GM18511 (cell line): ENCODE measurements around the gene GALNT9.
"Not testable (repeated sequence)": the region's sequence is repeated elsewhere in the genome, so short reads cannot be mapped to it uniquely, and the experiment has no call there.

Experiments
- ATAC-seq: cut with Tn5 transposase; IDR thresholded peaks from one replicate; pipeline ENCODE4 v1.9.1; 2021; ENCODE audit warnings: mild to moderate bottlenecking, moderate library complexity; ENCODE audit not compliant: unreplicated experiment

The GALNT9 gene

DNA sequence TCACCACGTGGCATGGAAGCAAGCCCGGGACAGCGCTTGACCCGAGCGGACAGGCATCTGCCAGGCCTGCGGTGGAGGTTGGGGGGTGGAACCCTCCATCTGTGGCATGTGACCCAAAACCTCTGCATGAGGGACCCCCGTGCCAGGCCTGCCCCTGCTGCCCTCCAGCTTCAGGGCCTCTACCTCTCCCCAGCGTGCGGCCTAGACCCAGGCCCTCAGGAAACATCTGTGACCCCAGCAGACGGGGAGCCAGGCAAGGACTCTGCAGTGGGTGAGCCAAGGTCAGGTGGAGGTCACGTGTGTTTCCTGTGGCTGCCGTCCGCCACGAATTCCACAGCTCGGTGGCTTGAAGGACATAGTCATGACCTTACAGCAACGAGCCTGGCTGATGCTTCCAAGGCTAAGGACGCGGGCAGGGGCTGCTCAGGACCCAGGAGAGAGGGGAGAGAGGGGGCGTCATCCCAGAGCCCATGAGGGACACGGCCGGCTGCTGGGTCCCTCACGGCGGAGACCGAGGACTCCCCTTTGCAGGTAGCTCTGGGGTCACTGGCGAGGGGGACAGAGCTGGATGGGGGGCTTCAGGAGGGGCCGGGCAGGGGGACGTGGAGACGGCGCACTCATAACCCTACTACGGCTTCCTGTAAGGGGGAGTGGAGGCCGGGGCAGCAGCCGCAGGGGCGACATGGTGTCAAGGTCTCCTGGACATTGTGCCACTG is 91.5 kb downstream of the GALNT9 start:
- ATAC-seq: no peak

GRCh38 chr12:132236930-132237771 is 92.2 kb downstream of the GALNT9 start:
- ATAC-seq: no peak

GRCh38 chr12:132236129-132236929 is 93.1 kb downstream of the GALNT9 start:
- ATAC-seq: no peak

DNA sequence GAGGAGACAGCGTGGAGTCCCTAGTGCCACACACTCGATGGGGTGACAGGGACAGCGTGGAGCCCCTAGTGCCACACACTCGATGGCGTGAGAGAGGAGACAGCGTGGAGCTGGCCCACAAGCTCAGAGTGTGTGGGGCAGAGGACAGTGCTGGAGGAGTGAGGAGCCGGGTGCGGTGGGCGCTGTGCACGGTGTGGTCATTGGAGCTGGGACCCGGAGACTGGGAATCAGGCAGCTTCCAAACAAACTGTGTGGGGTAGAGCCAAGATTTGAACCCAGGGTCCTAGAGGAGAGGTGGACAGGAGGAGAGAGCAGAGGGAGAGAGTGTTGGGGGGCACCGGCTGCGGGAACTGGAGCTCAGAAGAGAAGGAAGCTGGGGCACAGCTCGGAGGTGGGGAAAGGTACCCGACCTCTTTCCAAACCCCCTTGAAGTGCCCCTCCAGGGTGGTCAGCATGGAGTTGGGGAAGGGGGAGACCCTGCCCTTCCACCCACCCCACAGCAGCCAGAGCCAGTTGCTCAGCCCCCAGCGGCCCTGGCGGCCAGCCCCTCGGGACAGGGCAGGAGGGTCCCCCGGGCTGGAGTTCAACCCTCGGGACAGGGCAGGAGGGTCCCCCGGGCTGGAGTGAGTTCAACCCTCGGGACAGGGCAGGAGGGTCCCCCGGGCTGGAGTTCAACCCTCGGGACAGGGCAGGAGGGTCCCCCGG is 94.1 kb downstream of the GALNT9 start:
- ATAC-seq: no peak

- ATAC-seq: no peak
Observed at GRCh38 chr12:132230381-132230780, 99.0 kb downstream of the GALNT9 start.

DNA sequence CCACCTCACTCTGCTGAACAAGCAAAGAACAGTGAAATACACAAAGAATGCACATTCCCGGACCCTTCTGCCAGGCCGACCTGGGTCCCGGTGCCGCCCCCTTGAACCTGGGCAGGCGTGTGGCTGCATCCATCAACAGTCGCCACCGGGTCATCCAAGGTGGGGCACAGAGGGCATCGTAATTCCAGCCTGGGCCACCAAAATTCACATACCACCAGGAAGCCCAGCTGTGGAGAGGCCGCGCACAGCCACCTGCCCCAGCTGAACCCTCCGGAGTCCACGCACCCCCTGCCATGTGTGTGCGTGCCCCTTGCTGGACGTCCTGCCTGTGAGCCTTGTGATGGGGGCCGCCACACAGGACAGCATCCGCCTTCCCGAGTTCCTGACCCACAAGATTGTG is 99.5 kb downstream of the GALNT9 start:
- no peak for ATAC-seq

- no peak for ATAC-seq
Observed at GRCh38 chr12:132229193-132229760, 100.1 kb downstream of the GALNT9 start.

DNA sequence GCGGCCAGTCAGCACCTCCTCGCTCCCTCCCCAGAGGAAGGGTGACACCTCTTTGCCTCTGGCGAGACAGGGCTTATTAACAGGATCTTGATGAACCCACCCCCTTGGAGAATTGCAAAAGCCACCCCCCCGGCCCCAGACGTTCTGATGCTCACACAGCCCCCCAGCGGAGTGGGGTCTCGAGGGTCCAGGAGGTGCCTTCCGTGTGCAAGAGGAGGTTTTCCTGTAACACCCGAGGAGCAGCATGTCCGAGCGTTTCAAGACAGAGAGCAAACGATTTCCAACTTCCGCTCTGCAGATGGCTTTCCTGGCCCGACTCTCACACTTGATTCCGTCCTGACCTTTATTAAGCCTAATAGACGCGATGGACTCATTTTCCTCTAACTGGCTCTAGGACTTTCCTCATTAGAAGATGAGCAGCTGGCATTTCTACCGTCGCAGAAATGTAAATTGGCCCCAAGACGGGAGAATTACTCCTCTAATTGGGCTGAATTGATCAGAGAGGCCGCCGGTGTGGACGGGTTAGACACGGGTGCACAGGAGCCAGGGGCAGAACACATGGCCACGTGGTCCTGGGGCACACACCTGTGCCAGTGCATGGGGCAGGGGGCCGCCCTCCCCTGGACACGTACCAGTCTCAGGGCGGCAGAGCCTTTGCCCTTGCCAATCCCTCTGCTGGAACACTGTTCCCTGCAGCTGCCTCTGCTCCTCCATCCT is 100.8 kb downstream of the GALNT9 start:
- no peak for ATAC-seq

DNA sequence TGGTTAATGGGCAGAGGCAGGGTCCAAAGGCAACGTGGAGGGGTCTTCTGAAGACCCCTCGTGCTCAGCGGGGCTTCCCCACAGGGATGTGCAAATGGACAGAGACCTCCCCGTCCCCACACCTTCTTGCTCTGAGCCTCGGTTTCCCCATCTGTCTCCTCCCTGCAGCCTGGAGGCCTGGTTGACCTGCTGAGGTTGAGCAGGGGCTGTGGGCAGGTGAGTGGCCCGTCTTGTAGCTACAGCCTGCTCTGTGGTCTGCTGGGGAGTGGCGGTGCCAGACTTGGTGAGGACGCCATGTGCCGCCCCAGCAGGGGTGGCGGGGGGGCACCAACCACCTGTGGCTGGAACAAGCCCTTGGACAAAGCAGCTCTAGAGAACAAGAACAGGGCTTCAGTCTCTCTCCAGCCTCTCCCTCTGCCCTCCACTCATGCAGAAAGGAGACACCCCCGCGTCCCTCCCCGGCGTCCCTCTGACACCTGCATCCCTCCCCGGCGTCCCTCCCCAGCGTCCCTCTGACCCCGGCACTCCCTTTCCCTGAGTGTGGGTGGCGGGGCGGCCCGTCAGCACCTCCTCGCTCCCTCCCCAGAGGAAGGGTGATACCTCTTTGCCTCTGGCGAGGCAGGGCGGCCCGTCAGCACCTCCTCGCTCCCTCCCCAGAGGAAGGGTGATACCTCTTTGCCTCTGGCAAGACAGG is 101.5 kb downstream of the GALNT9 start:
- ATAC-seq: no peak

DNA sequence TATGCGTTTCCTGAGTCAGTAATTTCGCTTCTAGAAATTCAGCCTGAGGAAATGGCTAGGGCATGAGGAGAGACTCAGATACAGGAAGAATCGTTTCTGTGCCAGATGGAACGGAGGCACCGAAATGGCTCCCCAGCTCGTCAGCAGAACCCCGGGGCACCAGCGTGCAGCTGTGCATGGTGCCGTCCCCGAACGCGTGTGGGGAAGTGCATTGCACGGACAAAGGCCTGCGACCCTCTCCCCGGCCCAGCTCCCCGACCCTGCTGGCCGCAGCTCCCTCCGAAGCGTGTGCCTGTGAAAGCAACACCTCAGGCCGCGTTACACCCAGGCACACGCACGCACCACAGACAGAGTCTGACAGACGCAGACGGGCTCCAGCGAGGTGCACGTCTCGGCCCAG is 102.3 kb downstream of the GALNT9 start:
- ATAC-seq: no peak

- no peak for ATAC-seq
Observed at GRCh38 chr12:132226604-132227003, 102.8 kb downstream of the GALNT9 start.

GRCh38 chr12:132225214-132225613 is 104.2 kb downstream of the GALNT9 start:
- no peak for ATAC-seq

- ATAC-seq: no peak
Observed at GRCh38 chr12:132224484-132224883, 104.9 kb downstream of the GALNT9 start.

GRCh38 chr12:132222808-132223173 is 106.6 kb downstream of the GALNT9 start:
- no peak for ATAC-seq

GRCh38 chr12:132222096-132222807 is 107.1 kb downstream of the GALNT9 start:
- no peak for ATAC-seq

GRCh38 chr12:132219761-132220160 is 109.6 kb downstream of the GALNT9 start:
- ATAC-seq: not testable (repeated sequence)

GRCh38 chr12:132219323-132219722 is 110.1 kb downstream of the GALNT9 start:
- no peak for ATAC-seq

DNA sequence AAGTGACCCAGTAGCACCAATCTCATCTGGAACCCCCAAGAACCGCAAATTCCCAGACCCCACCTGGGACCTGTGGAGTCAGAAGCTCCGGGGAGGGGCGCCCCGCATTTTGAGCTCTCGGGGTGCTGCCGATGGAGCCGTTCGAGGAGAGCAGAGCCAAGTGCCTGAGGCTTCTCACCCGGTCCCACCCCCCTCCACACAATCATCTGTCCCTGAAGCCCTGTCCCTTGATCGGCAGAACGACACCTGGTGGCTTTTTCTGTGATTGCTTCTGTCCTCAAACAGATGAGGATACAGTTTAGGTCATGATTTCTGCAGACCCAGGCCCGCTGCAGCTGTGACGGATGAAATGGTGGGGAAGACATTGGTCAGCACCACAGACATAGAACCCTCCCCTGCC is 110.5 kb downstream of the GALNT9 start:
- no peak for ATAC-seq

GRCh38 chr12:132218527-132218875 is 110.9 kb downstream of the GALNT9 start:
- no peak for ATAC-seq
